ENCODE data around the gene ST6GALNAC5.

ST6GALNAC5 gene

DNA sequence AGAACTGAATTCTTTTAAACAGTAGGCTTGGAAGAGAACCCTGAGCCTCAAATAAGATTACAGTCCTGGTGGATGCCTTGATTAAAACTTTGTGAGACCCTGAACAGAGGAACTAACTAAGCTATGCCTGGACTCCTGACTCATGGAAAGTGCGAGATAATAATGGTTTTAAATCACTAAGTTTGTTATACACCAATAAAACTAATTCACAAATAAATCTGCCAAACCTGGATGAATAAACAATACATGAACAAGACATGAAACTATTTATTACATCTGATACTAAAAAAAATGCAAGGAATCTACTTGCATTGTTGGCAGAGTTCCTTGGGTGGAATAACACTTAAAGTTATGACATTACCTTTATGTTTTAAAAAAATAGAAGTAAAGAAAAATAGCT is 233.6 kb downstream of the ST6GALNAC5 start:
- H3K4me1 ChIP-seq (ENCODE audit: control extremely low read depth in 1 of 4, control insufficient read depth in 4 of 4, insufficient read depth in 4 of 4, low read length in 3 of 4), result no peaks in the 10 kb centered on the region
- no peak overlapping the region for H3K4me3 ChIP-seq (ENCODE audit: control insufficient read depth in 1 of 7, extremely low read depth in 1 of 7, insufficient read depth in 4 of 7, low read depth in 2 of 7, low read length in 6 of 7)
- no CpG with 5 or more reads among the region's 1 CpG for WGBS (ENCODE audit: insufficient coverage)
- H3K9me3 ChIP-seq (ENCODE audit: control extremely low read depth in 1 of 5, control insufficient read depth in 4 of 5, insufficient read depth in 2 of 5, low read depth in 1 of 5, low read length in 4 of 5), result peaks cover 0 to 3% (median 0%) of the 10 kb centered on the region in 5 experiments
- DNase-seq, result no peak
- H3K36me3 ChIP-seq (ENCODE audit: control insufficient read depth in 4 of 4, insufficient read depth in 4 of 4, low read length in 3 of 4), result no peaks in the 10 kb centered on the region
- POLR2A ChIA-PET, result no interaction called here
- H3K27ac ChIP-seq (ENCODE audit: insufficient read depth in 1 of 2, low read depth in 1 of 2, low read length in 2 of 2, poor library complexity in 1 of 2, severe bottlenecking in 2 of 2), result no peak overlapping the region
- H3K27me3 ChIP-seq (replicated peaks in 2 of 5; ENCODE audit: control insufficient read depth in 4 of 5, insufficient read depth in 5 of 5, low read length in 4 of 5), result no peaks in the 10 kb centered on the region
- CTCF ChIA-PET, result no interaction called here

DNA sequence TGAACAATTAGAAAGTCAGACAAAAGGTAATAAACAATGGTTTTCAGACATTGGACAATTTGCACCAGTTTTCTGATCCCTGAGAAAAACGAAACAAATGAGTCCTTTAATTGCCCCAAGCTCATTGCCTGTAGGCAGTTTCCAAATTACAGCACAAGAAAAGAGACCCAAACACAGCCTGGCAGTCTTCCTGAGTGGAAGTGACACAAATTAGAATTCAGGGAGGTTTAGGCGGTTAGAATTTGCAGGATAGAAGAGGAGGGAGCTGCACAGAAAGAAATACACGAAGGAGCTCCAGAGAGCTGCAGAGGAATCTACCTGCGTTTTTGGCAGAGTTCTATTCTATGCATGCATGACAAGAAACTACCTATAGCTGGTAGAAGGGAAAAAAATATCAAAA is 236.2 kb downstream of the ST6GALNAC5 start:
- ChIA-PET CTCF (no interaction called here), POLR2A (no interaction called here)
- Histone ChIP-seq H3K27me3 (replicated peaks in 2 of 5; ENCODE audit: control insufficient read depth in 4 of 5, insufficient read depth in 5 of 5, low read length in 4 of 5) (no peaks in the 10 kb centered on the region), H3K27ac (ENCODE audit: insufficient read depth in 1 of 2, low read depth in 1 of 2, low read length in 2 of 2, poor library complexity in 1 of 2, severe bottlenecking in 2 of 2) (no peak overlapping the region), H3K9me3 (ENCODE audit: control extremely low read depth in 1 of 5, control insufficient read depth in 4 of 5, insufficient read depth in 2 of 5, low read depth in 1 of 5, low read length in 4 of 5) (no peaks in the 10 kb centered on the region), H3K4me3 (ENCODE audit: control insufficient read depth in 1 of 7, extremely low read depth in 1 of 7, insufficient read depth in 4 of 7, low read depth in 2 of 7, low read length in 6 of 7) (no peak overlapping the region), H3K36me3 (ENCODE audit: control insufficient read depth in 4 of 4, insufficient read depth in 4 of 4, low read length in 3 of 4) (no peaks in the 10 kb centered on the region), H3K4me1 (ENCODE audit: control extremely low read depth in 1 of 4, control insufficient read depth in 4 of 4, insufficient read depth in 4 of 4, low read length in 3 of 4) (no peaks in the 10 kb centered on the region)
- 90% methylated on average over 3 of the region's 4 CpGs for WGBS (ENCODE audit: insufficient coverage)
- no peak for DNase-seq

DNA sequence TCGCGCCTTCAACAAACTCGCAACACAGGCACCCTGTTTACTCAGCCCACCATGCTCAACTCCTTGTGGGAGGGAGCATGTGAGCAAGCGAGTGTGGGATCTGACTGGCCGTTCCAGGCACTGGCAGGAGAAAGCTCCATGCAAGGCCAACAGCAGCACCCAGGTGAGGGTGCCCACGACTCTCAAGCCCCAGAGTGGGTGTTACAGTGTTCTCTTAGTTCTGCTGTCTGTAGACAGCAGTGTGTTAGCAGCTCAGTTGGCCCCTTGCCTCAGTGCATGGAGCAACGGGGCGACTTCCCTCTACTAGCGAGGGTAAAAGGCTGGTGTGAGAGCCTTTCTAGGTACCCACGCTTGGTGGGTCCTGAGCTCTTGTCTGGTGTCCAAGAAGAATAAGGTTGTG is 237.4 kb downstream of the ST6GALNAC5 start:
- H3K4me3 ChIP-seq (ENCODE audit: control insufficient read depth in 1 of 7, extremely low read depth in 1 of 7, insufficient read depth in 4 of 7, low read depth in 2 of 7, low read length in 6 of 7), result no peak overlapping the region
- H3K27me3 ChIP-seq (replicated peaks in 2 of 5; ENCODE audit: control insufficient read depth in 4 of 5, insufficient read depth in 5 of 5, low read length in 4 of 5), result no peaks in the 10 kb centered on the region
- no peak overlapping the region for H3K27ac ChIP-seq (ENCODE audit: insufficient read depth in 1 of 2, low read depth in 1 of 2, low read length in 2 of 2, poor library complexity in 1 of 2, severe bottlenecking in 2 of 2)
- no peaks in the 10 kb centered on the region for H3K4me1 ChIP-seq (ENCODE audit: control extremely low read depth in 1 of 4, control insufficient read depth in 4 of 4, insufficient read depth in 4 of 4, low read length in 3 of 4)
- CTCF ChIA-PET, result no interaction called here
- 97% methylated on average over 10 of the region's 10 CpGs for WGBS (ENCODE audit: insufficient coverage)
- no peak for DNase-seq
- H3K9me3 ChIP-seq (ENCODE audit: control extremely low read depth in 1 of 5, control insufficient read depth in 4 of 5, insufficient read depth in 2 of 5, low read depth in 1 of 5, low read length in 4 of 5), result no peaks in the 10 kb centered on the region
- POLR2A ChIA-PET, result no interaction called here
- no peaks in the 10 kb centered on the region for H3K36me3 ChIP-seq (ENCODE audit: control insufficient read depth in 4 of 4, insufficient read depth in 4 of 4, low read length in 3 of 4)

All from common myeloid progenitor, CD34-positive (primary cell).